HG03520 (cell line): Measurements from ENCODE around the gene RSPH1.
A peak's percentile ranks its signal among the peaks of the same experiment; 100 is the strongest.

Source experiments
- ATAC-seq: cut with Tn5 transposase; IDR thresholded peaks from one replicate; pipeline ENCODE4 v1.9.1; 2021; ENCODE audit warnings: mild to moderate bottlenecking, moderate library complexity; ENCODE audit not compliant: unreplicated experiment

RSPH1 gene

DNA sequence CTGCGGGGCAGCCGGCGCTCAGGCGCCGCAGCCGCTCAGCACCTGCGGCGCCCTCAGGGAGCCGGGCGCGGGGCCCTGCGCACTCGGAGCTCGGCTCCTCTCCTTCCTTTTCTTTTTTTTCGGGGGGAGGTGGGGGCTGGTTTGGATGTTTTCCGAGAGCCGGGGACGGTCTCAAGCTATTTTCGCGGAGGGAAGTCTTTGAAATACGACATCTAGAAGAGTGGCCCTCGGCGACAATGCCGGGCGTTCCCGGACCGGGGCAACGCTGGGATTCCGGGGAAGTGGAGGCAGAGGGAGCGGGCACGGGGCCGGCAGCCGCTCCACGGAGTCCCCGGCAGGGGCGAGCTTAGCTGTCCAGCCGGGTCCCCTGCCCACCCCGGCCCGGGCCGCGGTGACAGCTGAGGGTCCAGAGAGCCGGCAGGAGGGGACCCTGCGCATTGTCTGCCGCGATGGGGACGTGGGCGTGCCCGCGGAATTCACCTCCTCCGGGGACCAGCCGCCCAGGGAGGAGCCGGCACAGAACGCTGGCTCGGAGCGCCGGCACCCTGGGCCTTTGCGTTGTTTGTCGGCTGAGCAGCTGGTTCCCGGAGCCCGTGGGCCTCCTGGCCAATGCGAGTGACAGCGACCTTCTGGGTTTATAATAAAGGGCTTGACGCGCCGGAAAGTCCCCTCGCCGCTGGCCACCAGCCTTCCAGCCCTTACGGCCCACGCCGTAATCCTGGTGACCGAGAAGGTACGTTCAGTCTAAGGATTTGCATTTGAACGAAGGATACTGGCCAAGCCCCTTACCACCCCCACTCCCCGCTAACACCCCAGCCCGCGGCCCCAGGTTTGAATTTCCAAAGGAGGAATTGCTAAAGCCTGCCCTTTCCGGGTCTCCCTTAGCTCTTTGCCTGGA is 18.2 kb upstream of the RSPH1 start:
- peak; percentile 56 for ATAC-seq

- ATAC-seq: peak; percentile 43
Observed at GRCh38 chr21:42513151-42513984, 17.3 kb upstream of the RSPH1 start, which contains the start of gene SLC37A1. Gene SLC37A1, plus strand, starts transcription at chr21:42513852. Its CDS starts 4,603 bp downstream, at chr21:42518455.

GRCh38 chr21:42512346-42513034 is 16.5 kb upstream of the RSPH1 start:
- no peak for ATAC-seq

GRCh38 chr21:42509244-42509643 is 13.2 kb upstream of the RSPH1 start:
- no peak for ATAC-seq

DNA sequence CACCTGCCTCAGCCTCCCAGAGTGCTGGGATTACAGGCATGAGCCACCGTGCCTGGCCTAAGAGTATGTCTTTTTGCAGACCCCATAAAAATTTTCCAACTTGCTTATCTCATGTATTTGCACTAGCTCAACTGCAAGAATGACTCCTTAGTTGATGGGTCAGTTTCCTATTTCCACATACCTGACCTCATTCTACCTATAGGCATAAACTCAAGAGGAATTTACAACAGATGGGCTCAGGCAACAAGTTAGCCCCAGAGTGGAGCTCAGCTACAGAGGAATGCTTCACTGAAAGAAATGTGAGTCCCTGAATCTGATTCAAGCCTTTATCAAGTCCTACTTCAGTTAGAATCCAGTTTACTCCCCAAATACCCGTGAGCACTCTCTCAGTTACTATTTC is 12.3 kb upstream of the RSPH1 start:
- ATAC-seq: no peak

DNA sequence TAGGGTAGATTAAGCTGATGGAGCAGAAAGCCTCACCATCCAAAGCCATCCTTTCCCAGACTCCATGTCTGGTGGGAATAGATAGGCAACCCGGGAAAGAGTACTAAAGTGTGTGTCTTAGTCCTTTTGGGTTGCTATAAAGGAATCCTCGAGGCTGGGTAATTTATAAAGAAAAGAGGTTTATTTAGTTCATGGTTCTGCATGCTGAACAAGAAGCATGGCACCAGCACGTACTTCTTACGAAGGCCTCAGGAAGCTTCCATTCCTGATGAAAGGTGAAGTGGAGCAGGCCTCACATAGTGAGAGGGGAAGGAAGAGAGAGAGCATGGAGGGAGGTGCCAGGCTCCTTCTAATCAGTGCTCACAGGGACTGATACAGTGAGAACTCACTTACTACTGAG is 11.4 kb upstream of the RSPH1 start:
- ATAC-seq: no peak

GRCh38 chr21:42505090-42505726 is 9.2 kb upstream of the RSPH1 start:
- ATAC-seq: peak; percentile 81

DNA sequence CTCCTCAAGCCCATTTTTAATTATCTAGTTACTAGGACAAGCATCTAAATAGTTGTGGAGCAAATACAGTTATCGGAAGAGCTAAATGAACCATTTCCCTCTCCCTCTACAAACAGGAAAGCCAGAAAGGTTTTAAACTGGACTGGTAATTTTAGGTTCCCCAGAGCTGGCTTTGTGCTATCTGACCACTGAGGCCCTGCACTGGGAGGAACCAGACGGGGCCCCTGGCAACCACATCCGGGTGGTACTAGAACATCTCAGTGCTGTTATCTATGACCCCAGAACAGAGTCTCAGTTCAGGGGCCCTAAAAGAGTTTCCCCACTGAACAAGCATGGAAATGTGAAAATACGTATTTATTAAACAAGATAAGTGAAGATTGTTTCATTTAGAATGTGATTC is 7.7 kb upstream of the RSPH1 start:
- no peak for ATAC-seq

DNA sequence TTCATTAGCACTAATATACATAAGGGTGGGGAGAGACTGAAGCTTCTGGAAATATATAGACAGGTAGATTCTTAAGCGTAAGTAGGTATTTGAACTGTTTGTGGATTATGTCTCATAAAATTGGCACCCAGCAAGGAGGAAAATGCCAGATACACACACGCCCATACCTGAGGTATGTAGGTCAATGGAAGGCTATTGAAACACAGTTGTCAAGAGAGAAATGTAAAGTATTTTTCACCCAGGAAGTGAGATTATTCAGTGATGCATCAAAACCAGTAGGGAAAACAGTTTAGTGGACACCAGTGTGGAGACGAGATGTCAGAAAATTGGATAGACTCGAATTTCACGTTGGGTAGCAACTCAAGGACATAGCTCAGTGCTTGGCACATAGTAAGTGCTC is 4.7 kb upstream of the RSPH1 start:
- ATAC-seq: no peak

- no peak for ATAC-seq
Observed at GRCh38 chr21:42500225-42500624, 4.2 kb upstream of the RSPH1 start.

- ATAC-seq: no peak
Observed at GRCh38 chr21:42499444-42500112, 3.6 kb upstream of the RSPH1 start.

- no peak for ATAC-seq
Observed at GRCh38 chr21:42498012-42498411, 2.0 kb upstream of the RSPH1 start.

- no peak for ATAC-seq
Observed at GRCh38 chr21:42496839-42497202, 797 bp upstream of the RSPH1 start.

DNA sequence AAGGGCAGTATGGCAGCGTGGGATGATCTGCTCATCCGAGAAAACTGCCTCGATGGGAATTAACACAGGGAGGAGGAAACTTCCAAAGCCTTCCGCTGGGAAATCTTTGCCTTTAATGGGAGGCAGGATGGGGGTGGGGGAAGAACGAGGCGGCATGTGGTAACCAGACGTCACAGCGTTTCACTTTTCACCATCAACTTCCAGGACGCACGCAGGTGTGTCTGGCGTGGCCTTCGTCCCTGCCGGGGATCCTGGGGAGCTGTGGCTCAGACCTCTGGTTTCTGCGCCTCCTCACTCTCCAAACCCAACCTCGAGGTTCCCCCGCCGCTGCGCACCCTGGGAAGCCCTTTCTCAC is 282 bp downstream of the RSPH1 start:
- no peak for ATAC-seq

- no peak for ATAC-seq
Observed at GRCh38 chr21:42495027-42495426, 997 bp downstream of the RSPH1 start.

GRCh38 chr21:42493109-42494060 is 2.6 kb downstream of the RSPH1 start:
- no peak for ATAC-seq

DNA sequence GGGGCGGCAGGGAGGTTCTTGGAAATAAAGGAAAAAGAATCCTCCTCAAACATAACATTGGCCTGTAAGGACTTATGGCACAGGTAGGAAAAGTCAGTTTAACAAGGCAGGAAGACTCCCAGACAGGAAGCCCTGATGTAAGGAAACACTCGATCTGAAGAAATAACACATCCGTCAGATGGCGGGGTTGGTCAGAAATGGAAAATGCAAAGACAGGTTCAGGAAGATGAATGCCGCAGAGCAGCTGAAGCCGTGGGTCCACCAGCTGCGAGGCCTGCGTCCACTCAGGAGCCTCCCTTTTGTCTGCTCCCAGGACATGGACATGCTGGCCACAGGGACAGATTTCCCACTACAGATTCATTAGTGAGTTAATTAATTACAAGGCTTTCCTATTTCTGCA is 3.8 kb downstream of the RSPH1 start:
- ATAC-seq: no peak

GRCh38 chr21:42491328-42491727 is 4.7 kb downstream of the RSPH1 start:
- ATAC-seq: no peak

GRCh38 chr21:42490720-42491119 is 5.3 kb downstream of the RSPH1 start:
- ATAC-seq: no peak
